HepG2 (cell line): Measurements from ENCODE around the gene TBX21.

Experiments
- BRF2 ChIP-seq: sonication (generic); formaldehyde crosslinking; IDR thresholded peaks from 2 replicates; pipeline ENCODE4 v1.8.1; 2022; ENCODE audit warnings: mild to moderate bottlenecking, missing genetic modification reagents
- CTCF ChIP-seq: sonication (generic); formaldehyde crosslinking; IDR thresholded peaks from 2 replicates; pipeline ENCODE4 v1.5.0; 2020; ENCODE audit warnings: mild to moderate bottlenecking, missing genetic modification reagents, moderate library complexity
- ELF4 ChIP-seq: sonication (generic); formaldehyde crosslinking; IDR thresholded peaks from 2 replicates; pipeline ENCODE4 v1.5.0; 2020; ENCODE audit warnings: missing genetic modification reagents, mild to moderate bottlenecking, moderate library complexity, borderline replicate concordance
- FOXM1 ChIP-seq: sonication (generic); formaldehyde crosslinking; IDR thresholded peaks from 2 replicates; pipeline ENCODE4 v1.5.0; 2020; ENCODE audit warnings: missing genetic modification reagents
- ISL2 ChIP-seq: sonication (generic); formaldehyde crosslinking; IDR thresholded peaks from 2 replicates; pipeline ENCODE4 v1.5.0; 2020; ENCODE audit warnings: missing genetic modification reagents
- MLX ChIP-seq: IDR thresholded peaks from 2 replicates; pipeline ENCODE4 v1.6.1; 2016
- PHF20 ChIP-seq: sonication (generic); formaldehyde crosslinking; IDR thresholded peaks from 2 replicates; pipeline ENCODE4 v1.5.0; 2020; ENCODE audit warnings: mild to moderate bottlenecking, missing genetic modification reagents
- PRDM10 ChIP-seq: sonication (generic); formaldehyde crosslinking; IDR thresholded peaks from 2 replicates; pipeline ENCODE4 v1.4.0; 2020; ENCODE audit warnings: low read depth, missing genetic modification reagents
- RXRA ChIP-seq: sonication (generic); formaldehyde crosslinking; IDR thresholded peaks from 2 replicates; pipeline ENCODE4 v1.5.1; 2020; ENCODE audit warnings: missing genetic modification reagents
- STAG1 ChIP-seq: sonication (generic); formaldehyde crosslinking; IDR thresholded peaks from 2 replicates; pipeline ENCODE4 v1.4.0; 2020; ENCODE audit warnings: missing genetic modification reagents
- TAF1 ChIP-seq: sonication (generic); formaldehyde crosslinking; IDR thresholded peaks from 2 replicates; pipeline ENCODE4 v1.4.0; 2020; ENCODE audit warnings: missing genetic modification reagents
- TFAP4 ChIP-seq: sonication (generic); IDR thresholded peaks from 2 replicates; pipeline ENCODE4 v1.6.1; 2016; ENCODE audit warnings: low read depth, borderline replicate concordance
- USF2 ChIP-seq, 2 experiments: sonication (generic) in 1 of 2; formaldehyde crosslinking in 1 of 2; IDR thresholded peaks; 2 replicates each; pipeline versions ENCODE4 v1.5.1 to v1.6.1; 2011 to 2020; ENCODE audit warnings: borderline replicate concordance in 1 of 2, low read depth in 1 of 2, low read length in 1 of 2, mild to moderate bottlenecking in 1 of 2, missing genetic modification reagents in 1 of 2, moderate library complexity in 1 of 2
- ZNF619 ChIP-seq: sonication (generic); formaldehyde crosslinking; IDR thresholded peaks from 2 replicates; pipeline ENCODE4 v1.4.0; 2020; ENCODE audit warnings: mild to moderate bottlenecking, missing genetic modification reagents

- TF ChIP-seq FOXM1 (CRISPR knock-in tag) (no peak), PHF20 (CRISPR knock-in tag) (no peak), ISL2 (CRISPR knock-in tag) (no peak), USF2 (IDR thresholded peaks at IDR 0.05; ENCODE audit: low read depth, low read length) (no peak), USF2 (CRISPR knock-in tag; IDR thresholded peaks at IDR 0.05; ENCODE audit: borderline replicate concordance) (no peak), BRF2 (CRISPR knock-in tag) (no peak), ELF4 (CRISPR knock-in tag) (no peak), ZNF619 (no peak), CTCF (no peak), PRDM10 (CRISPR knock-in tag) (no peak), STAG1 (no peak), RXRA (CRISPR knock-in tag) (no peak), MLX (CRISPR knock-in tag) (no peak), TFAP4 (no peak), TAF1 (CRISPR knock-in tag) (no peak)
Measured at GRCh38 chr17:47730681-47731080, 2.4 kb upstream of the TBX21 start.
